Renal cortical epithelial cell (primary cell): ENCODE measurements around the gene EVI5L. TPM values are rescaled to one million over a fixed set of nuclear protein-coding genes. Genes with fewer than 3 reads are reported as not detected.

Source experiments
- DNase-seq: peaks from one replicate; pipeline ENCODE4 v3.0.0-alpha.2; 2011; ENCODE audit warnings: low read depth
- total RNA-seq: library from RNA; depleted of rRNA; stranded (reverse); fragments of >200 nt; gene quantifications from 2 replicates; pipeline ENCODE4 v1.2.3, GENCODE V29; 2014

The EVI5L gene
- total RNA-seq, 1 donor from 2014 or later = 22.9 TPM

DNA sequence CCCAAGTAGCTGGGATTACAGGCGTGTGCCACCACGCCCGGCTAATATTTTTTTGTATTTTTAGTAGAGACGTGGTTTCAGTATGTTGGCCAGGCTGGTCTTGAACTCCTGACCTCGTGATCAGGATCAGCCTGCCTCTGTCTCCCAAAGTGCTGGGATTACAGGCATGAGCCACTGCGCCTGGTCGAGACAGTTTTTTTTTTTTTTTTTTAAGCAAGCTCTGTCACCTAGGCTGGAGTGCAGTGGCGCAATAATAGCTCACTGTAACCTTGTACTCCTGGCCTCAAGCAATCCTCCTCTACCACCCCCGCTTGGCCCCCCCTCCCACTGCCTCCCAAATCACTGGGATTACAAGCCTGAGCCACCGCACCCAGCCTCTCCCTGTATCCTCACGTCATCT is 67.3 kb downstream of the EVI5L start:
- DNase-seq = no peak

DNA sequence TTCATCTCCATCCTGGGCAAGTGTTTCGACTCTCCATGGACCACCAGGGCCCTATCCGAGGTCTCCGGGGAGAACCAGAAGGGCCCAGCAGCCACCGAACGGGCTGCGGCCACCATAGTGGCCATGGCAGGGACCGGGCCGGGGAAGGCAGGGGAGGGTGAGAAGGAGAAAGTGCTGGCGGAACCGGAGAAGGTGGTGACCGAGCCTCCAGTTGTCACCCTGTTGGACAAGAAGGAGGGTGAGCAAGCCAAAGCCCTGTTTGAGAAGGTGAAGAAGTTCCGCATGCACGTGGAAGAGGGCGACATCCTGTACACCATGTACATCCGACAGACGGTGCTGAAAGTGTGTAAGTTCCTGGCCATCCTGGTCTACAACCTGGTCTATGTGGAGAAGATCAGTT is 68.9 kb downstream of the EVI5L start:
- no peak for DNase-seq

GRCh38 chr19:7899751-7900378 is 69.8 kb downstream of the EVI5L start:
- DNase-seq = no peak

GRCh38 chr19:7900401-7900870 is 70.4 kb downstream of the EVI5L start:
- no peak for DNase-seq

DNA sequence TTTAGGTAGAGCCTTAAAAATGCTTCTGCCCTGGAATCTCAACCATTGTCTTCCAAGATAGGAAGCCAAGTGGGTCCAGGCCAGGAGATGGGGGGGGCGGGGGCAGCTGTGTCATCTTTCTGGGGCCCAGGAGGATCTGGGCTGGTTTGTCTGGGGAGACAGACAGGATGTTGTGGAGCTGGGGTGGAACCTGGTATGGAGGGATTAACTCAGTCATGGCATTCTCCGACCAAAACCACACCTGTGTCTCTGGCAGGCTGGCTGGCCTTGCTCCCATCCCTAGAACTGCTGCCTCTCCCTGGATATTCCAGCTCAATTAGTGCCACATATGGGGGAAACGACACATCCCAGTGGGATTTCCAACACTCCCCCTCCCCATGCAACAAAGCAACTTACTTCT is 70.9 kb downstream of the EVI5L start:
- no peak for DNase-seq

DNA sequence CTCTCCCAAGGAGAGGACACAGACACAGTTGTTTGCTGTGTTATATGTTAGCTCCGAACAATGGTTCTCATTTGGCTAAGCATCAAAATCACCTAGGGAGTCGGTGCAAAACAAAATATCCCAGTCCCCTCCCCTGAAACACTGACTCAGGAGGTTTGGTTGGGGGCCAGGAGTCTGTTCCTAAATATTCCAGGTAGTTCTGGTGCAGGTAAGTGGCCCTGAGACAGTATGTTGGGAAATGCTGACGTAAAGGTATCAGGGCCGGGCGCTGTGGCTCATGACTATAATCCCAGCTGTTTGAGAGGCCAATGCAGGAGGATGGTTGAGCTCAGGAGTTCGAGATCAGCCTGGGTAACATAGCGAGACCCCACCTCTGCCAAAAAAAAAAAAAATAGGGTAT is 71.3 kb downstream of the EVI5L start:
- no peak for DNase-seq

GRCh38 chr19:7902796-7903243 is 72.8 kb downstream of the EVI5L start:
- DNase-seq = no peak

GRCh38 chr19:7903244-7904073 is 73.4 kb downstream of the EVI5L start, which contains the start of gene MAP2K7:
Gene MAP2K7, plus strand, starts transcription at chr19:7903877. Its CDS starts 68 bp downstream, at chr19:7903945.
- peak; percentile 94 for DNase-seq

DNA sequence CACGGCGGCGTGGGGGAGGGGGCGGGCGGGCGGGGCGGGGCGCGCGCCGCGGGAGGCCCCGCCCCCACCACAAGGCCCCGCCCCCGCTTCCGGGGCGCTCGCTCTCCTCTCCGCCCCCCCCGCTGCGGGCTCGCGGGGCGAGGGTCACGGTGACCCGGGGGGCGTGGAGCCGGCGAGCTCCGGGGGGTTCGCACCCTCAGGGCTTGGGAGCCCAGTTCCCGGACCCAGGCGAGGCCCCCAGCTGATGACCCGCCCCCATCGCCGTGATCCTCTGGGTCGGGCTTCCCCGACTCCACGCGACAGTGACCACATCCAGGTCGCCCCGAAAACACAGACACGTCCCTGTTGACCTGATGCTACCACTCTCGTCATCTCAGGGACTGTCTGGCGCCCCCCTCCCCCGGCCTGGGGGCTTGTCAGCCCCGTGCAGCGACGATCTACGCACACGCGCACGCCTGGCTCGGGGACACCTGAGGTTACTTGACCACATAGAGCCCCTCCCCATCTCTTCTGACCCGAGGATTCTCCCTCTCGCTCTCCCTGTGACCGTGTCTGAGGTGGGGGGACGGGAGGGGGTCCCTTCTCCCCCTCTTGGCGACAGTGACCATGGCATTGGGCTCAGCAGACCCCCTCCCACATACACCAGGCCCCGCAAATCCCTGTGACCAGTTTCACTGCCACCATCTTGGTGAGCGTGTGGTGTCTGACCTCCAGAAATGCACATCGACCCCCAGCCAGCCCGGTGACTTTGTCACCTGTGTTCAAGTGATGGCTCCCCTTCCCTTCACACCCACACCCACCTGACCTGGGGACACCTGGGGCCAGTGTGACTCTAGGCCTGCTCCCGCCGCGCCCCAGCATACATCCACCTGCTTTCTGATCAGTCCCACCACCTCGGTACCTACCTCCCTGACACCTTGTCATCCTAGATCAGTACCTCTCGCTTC is 74.3 kb downstream of the EVI5L start:
- no peak for DNase-seq

DNA sequence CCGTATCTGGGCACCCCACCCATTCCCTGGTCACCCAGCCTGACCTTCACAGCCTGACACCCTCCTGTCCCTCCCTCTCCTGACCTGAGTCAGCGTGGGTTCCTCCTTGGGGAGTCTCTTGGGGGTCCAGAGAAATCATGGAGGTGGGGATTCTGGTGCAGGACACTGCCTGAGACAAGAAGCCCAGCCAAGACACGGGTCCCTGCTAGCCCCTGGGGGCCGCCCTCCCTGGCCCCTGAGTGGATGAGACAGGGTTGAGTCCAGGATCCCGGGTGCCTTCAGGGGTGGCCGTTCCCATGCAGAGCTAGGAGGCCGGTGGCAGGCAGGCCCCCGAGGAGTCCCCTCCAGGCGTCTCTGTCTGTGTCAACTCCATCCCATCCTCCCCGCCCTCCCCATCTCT is 75.2 kb downstream of the EVI5L start:
- no peak for DNase-seq

DNA sequence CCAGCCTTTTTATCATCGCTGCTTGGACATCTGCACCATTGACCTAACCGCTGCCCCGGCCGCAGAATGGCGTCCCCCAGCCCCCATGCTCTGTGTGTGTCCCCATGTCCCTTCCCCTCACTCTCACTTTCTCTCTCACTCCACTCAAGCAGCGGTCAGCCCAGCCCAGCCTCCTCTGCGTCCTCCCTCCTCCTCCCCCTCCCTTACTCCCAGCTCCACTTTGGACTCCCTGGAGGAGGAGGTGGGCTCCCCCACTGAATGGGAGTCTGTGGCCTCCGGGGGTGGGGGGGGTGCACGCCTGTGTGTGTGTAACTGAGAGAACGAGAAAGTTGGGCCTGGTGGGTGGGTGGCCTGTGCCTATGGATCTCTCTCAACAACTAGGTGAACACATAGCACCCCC is 75.8 kb downstream of the EVI5L start:
- no peak for DNase-seq

DNA sequence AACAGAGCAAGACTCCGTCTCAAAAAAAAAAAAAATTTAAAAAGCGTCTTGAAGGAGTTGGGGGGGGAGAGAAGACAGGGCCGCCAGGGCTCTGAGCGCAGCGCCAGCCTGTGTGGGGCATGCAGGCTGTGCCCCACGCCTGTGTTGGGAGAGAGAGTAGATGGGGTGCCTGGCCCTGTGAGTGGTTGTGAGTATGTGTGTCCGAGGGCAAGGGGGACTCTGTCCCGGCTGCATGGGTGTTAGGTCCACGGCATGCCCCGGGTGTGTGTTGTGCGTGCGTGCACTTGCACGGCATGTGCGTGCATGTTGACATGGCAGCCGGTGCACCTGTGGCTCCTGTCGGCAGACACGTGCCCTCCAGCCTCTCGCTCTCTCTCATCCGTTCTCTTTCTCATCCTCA is 77.1 kb downstream of the EVI5L start:
- DNase-seq = no peak

- no peak for DNase-seq
Measured at GRCh38 chr19:7907544-7907943, 77.5 kb downstream of the EVI5L start.

DNA sequence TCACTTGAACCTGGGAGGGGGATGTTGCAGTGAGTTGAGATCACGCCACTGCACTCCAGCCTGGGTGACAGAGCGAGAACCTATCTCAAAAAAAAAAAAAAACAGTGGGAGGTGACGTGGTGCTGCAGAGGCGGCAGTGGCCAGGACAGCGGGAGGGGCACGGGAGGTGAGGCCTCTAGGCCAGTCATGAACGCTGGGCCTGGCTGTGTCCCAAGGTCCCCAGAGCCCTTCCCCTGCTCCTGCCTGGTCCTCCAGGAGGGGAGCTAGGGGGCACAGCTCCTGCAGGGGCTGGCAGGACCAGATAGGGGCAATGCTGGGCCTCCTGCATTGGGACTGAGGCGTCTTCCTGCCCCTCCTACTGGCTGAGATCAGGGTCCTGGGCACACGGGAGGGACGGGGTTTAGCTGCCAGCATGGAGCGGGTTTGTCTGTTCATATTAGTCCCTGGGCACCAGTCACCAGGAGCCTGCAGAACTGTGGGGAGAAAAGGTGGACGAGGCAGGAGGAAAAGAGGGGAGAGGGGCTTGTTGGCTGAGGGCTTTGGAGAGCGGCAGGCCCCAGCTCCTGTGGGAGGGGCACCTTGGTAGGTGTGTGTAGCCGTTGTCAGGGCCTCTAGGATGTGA is 78.2 kb downstream of the EVI5L start:
- DNase-seq = no peak

- no peak for DNase-seq
Measured at GRCh38 chr19:7908742-7909461, 78.9 kb downstream of the EVI5L start.

GRCh38 chr19:7909471-7910067 is 79.6 kb downstream of the EVI5L start:
- DNase-seq = no peak

GRCh38 chr19:7910321-7911161 is 80.5 kb downstream of the EVI5L start:
- no peak for DNase-seq

GRCh38 chr19:7911508-7912143 is 81.6 kb downstream of the EVI5L start:
- no peak for DNase-seq

DNA sequence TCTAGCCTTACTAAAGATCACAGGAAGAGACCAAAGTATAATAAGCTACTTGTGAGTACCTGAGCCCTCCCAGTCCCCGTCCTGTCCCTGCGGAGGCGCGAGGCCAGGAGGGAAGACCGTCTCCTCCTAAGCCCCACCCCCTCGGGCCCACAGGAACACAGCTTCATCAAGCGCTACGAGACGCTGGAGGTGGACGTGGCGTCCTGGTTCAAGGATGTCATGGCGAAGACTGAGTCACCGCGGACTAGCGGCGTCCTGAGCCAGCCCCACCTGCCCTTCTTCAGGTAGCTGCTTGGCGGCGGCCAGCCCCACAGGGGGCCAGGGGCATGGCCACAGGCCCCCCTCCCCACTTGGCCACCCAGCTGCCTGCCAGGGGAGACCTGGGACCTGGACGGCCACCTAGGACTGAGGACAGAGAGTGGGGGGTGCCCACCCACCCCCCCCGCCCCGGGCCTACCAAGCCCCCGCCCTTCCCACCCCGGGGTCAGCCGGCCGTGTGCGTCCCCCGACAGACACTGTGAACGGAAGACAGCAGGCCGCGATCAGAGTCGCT is 82.2 kb downstream of the EVI5L start:
- no peak for DNase-seq
